Embryonic facial prominence (tissue), 1 donor: ENCODE measurements around the gene TKTL1.
"Not testable (repeated sequence)": the region's sequence is repeated elsewhere in the genome, so short reads cannot be mapped to it uniquely, and the experiment has no call there.

Source experiments
- DNase-seq: peaks from one replicate; pipeline ENCODE4 v3.0.0-alpha.2; 2016; ENCODE audit errors: extremely low spot score

TKTL1 gene

GRCh38 chrX:154295664-154296310 lies at the start of gene TKTL1:
Gene TKTL1, plus strand, starts transcription at chrX:154295795. Its CDS starts 65 bp downstream, at chrX:154295860.
- DNase-seq, result no peak

GRCh38 chrX:154247377-154248045 lies 48.1 kb upstream of the TKTL1 start:
- DNase-seq, result not testable (repeated sequence)

- DNase-seq, result not testable (repeated sequence)
Observed at GRCh38 chrX:154248076-154248475, 47.5 kb upstream of the TKTL1 start.

- DNase-seq, result not testable (repeated sequence)
Observed at GRCh38 chrX:154257282-154257681, 38.3 kb upstream of the TKTL1 start, which contains the start of gene OPN1MW3. Gene OPN1MW3, plus strand, starts transcription at chrX:154257582. Its CDS starts 38 bp downstream, at chrX:154257620.

GRCh38 chrX:154258711-154259110 lies 36.9 kb upstream of the TKTL1 start:
- not testable (repeated sequence) for DNase-seq

- not testable (repeated sequence) for DNase-seq
Observed at GRCh38 chrX:154263072-154263471, 32.5 kb upstream of the TKTL1 start.

- not testable (repeated sequence) for DNase-seq
Observed at GRCh38 chrX:154269245-154269644, 26.4 kb upstream of the TKTL1 start.

GRCh38 chrX:154284489-154285338 lies 10.9 kb upstream of the TKTL1 start:
- DNase-seq, result not testable (repeated sequence)

- not testable (repeated sequence) for DNase-seq
Observed at GRCh38 chrX:154286406-154286805, 9.2 kb upstream of the TKTL1 start.

GRCh38 chrX:154294791-154295574 lies 612 bp upstream of the TKTL1 start, which contains the start of gene TEX28:
Gene TEX28, minus strand, starts transcription at chrX:154295124. Its CDS starts 3,007 bp downstream, at chrX:154292117.
- no peak for DNase-seq

GRCh38 chrX:154296731-154297130 lies 1.1 kb downstream of the TKTL1 start:
- DNase-seq, result no peak

GRCh38 chrX:154298312-154298711 lies 2.7 kb downstream of the TKTL1 start:
- DNase-seq, result no peak

GRCh38 chrX:154300816-154301215 lies 5.2 kb downstream of the TKTL1 start:
- no peak for DNase-seq

- not testable (repeated sequence) for DNase-seq
Observed at GRCh38 chrX:154302998-154303397, 7.4 kb downstream of the TKTL1 start.

GRCh38 chrX:154303476-154303875 lies 7.9 kb downstream of the TKTL1 start:
- no peak for DNase-seq

- DNase-seq, result no peak
Observed at GRCh38 chrX:154304846-154305245, 9.3 kb downstream of the TKTL1 start.

- no peak for DNase-seq
Observed at GRCh38 chrX:154305541-154306205, 10.1 kb downstream of the TKTL1 start.

GRCh38 chrX:154307202-154307601 lies 11.6 kb downstream of the TKTL1 start:
- no peak for DNase-seq

- DNase-seq, result no peak
Observed at GRCh38 chrX:154308108-154308946, 12.7 kb downstream of the TKTL1 start.
